ENCODE measurements around the gene OGDH. TPM values are rescaled to one million over a fixed set of nuclear protein-coding genes. Genes with fewer than 3 reads are reported as not detected.

Gene OGDH
- total RNA-seq, 1 experiment from 2014 or later, result 69.1 TPM

DNA sequence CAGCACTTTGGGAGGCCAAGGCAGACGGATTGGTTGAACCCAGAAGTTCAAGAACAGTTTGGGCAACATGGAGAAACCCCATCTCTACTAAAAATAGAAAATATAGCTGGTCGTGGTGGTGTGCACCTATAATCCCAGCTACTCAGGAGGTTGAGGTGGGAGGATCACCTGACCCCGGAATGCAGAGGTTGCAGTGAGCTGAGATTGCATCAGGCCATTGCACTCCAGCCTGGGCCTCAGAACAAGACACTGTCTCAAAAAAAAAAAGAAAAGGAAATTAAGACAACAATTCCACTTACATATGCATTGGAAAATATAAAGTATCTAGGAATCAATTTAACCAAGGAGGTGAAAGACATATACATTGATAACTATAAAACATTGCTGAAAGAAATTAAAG is 7.2 kb upstream of the OGDH start:
- no peak overlapping the region for H3K4me3 ChIP-seq (replicated peaks in 1 of 2; ENCODE audit: low read depth in 1 of 2, low read length in 2 of 2)
- ChIA-PET RAD21 (ENCODE audit: low non-redundant PET in 1 of 2, low total read pairs in 2 of 2, uncharacterized antibody in 2 of 2, unreplicated experiment in 2 of 2) (no interaction called here), POLR2A (no interaction called here), CTCF (no interaction called here)
- H3K9me3 ChIP-seq (ENCODE audit: control insufficient read depth in 1 of 2, insufficient read depth in 1 of 2, low read depth in 1 of 2, low read length in 2 of 2), result no peaks in the 10 kb centered on the region
- H2AFZ ChIP-seq (ENCODE audit: low read depth, low read length, poor library complexity, severe bottlenecking), result no peak overlapping the region
- no peak overlapping the region for H3K4me2 ChIP-seq (ENCODE audit: low read length)
- DNase-seq (ENCODE audit: low read depth, low spot score) (no peak), ATAC-seq (no peak)
- H3K27me3 ChIP-seq (ENCODE audit: insufficient read depth, low read length), result no peaks in the 10 kb centered on the region
- no peaks in the 10 kb centered on the region for H3K4me1 ChIP-seq (ENCODE audit: control insufficient read depth in 1 of 2, insufficient read depth in 2 of 2, low read length in 2 of 2)
- no peak overlapping the region for H3K9ac ChIP-seq (ENCODE audit: low read length)
- H3K9me2 ChIP-seq (ENCODE audit: insufficient read depth), result no peaks in the 10 kb centered on the region
- H3K79me2 ChIP-seq (ENCODE audit: insufficient read depth, low read length), result no peaks in the 10 kb centered on the region
- intact Hi-C loops (cut with micrococcal nuclease), result no loop called here
- H3K27ac ChIP-seq (ENCODE audit: low read depth, low read length), result no peak overlapping the region
- H3K36me3 ChIP-seq (ENCODE audit: control insufficient read depth in 1 of 2, insufficient read depth in 2 of 2, low read length in 2 of 2), result no peaks in the 10 kb centered on the region
- no peaks in the 10 kb centered on the region for H4K20me1 ChIP-seq (ENCODE audit: insufficient read depth)
- no peak for TF ChIP-seq ZFX (IDR thresholded peaks at IDR 0.05)
- TF ChIP-seq, protein P1, sequence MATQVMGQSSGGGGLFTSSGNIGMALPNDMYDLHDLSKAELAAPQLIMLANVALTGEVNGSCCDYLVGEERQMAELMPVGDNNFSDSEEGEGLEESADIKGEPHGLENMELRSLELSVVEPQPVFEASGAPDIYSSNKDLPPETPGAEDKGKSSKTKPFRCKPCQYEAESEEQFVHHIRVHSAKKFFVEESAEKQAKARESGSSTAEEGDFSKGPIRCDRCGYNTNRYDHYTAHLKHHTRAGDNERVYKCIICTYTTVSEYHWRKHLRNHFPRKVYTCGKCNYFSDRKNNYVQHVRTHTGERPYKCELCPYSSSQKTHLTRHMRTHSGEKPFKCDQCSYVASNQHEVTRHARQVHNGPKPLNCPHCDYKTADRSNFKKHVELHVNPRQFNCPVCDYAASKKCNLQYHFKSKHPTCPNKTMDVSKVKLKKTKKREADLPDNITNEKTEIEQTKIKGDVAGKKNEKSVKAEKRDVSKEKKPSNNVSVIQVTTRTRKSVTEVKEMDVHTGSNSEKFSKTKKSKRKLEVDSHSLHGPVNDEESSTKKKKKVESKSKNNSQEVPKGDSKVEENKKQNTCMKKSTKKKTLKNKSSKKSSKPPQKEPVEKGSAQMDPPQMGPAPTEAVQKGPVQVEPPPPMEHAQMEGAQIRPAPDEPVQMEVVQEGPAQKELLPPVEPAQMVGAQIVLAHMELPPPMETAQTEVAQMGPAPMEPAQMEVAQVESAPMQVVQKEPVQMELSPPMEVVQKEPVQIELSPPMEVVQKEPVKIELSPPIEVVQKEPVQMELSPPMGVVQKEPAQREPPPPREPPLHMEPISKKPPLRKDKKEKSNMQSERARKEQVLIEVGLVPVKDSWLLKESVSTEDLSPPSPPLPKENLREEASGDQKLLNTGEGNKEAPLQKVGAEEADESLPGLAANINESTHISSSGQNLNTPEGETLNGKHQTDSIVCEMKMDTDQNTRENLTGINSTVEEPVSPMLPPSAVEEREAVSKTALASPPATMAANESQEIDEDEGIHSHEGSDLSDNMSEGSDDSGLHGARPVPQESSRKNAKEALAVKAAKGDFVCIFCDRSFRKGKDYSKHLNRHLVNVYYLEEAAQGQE (IDR thresholded peaks at IDR 0.05; ENCODE audit: low read depth), result no peak
- no peak for TF ChIP-seq EGR1 (IDR thresholded peaks at IDR 0.05; ENCODE audit: low read depth)
- TF ChIP-seq, protein P2, sequence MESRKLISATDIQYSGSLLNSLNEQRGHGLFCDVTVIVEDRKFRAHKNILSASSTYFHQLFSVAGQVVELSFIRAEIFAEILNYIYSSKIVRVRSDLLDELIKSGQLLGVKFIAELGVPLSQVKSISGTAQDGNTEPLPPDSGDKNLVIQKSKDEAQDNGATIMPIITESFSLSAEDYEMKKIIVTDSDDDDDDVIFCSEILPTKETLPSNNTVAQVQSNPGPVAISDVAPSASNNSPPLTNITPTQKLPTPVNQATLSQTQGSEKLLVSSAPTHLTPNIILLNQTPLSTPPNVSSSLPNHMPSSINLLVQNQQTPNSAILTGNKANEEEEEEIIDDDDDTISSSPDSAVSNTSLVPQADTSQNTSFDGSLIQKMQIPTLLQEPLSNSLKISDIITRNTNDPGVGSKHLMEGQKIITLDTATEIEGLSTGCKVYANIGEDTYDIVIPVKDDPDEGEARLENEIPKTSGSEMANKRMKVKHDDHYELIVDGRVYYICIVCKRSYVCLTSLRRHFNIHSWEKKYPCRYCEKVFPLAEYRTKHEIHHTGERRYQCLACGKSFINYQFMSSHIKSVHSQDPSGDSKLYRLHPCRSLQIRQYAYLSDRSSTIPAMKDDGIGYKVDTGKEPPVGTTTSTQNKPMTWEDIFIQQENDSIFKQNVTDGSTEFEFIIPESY (IDR thresholded peaks at IDR 0.05; ENCODE audit: extremely low read depth, insufficient replicate concordance, low read length), result no peak
- no peak for TF ChIP-seq CBX3 (IDR thresholded peaks at IDR 0.05; ENCODE audit: low read depth)
- no peak for TF ChIP-seq CEBPB (IDR thresholded peaks at IDR 0.05; ENCODE audit: low read depth)
- TF ChIP-seq JUND (IDR thresholded peaks at IDR 0.05), result no peak
- TF ChIP-seq TCF7L2 (IDR thresholded peaks at IDR 0.05; ENCODE audit: borderline replicate concordance, extremely low read depth, insufficient read depth, insufficient read length), result no peak
- BruUV-seq (replicated peaks), result no TSS peak

All from HCT116 (cell line).